OCI-LY1 (cell line): Measurements from ENCODE around the gene RSAD1.

Experiments
- EZH2 ChIP-seq: fragments of 200-600 bp; sonication (generic), shearing (Covaris generic); IDR thresholded peaks from 2 replicates; pipeline ENCODE4 v1.8.0; 2017; ENCODE audit warnings: borderline replicate concordance, mixed run types, mild to moderate bottlenecking, antibody characterized with exemption, low read length, moderate library complexity, mixed read lengths
- TF ChIP-seq, protein P1 (sequence below): fragments of 200-600 bp; sonication (generic), shearing (Covaris generic); IDR thresholded peaks from 2 replicates; pipeline ENCODE4 v1.5.1; 2017; ENCODE audit warnings: mild to moderate bottlenecking, antibody characterized with exemption, low read length, moderate library complexity, mixed read lengths

DNA sequence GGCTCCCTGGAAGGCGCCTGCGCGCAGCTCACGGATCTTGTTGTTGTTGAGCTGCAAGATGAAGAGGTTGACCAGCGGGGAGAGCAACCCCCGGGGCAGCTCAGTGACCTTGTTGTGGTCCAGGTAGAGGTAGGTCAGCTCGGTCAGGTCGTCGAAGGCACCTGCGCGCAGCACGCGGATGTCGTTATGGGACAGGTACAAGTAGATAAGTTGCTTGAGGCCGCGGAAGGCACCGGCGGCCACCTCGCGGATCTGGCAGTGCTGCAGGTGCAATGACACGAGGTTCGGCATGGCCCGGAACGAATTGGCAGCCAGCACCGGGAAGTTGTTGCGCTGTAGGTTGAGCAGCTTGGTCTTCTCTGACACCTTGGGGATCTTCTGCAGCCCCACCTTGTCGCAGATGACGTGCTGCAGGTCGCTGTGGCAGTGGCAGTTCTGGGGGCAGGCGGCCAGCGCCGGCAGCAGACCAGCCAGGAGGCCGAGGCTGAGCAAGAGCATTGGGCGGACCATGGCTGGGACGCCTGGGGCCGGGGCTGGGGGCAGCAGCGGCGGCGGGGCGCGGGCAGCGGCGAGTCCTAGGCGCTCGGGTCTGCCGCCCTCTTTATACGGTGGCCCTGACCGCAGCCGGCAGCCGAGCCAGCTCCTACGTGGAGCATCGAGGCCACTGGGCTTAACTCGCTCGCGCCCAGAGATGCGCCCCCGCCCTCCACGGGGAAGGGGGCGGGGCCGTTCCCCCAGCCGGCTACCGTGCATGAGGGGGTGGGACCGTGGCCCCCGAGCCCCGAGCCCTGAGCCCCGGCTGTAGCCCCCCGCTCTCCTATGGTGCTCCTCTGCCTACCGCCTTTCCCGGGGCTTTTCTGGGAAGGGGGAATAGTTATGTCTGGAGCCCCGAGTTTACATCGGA, 10.1 kb upstream of the RSAD1 start, which contains the start of gene CHAD:
- TF ChIP-seq, protein P1, sequence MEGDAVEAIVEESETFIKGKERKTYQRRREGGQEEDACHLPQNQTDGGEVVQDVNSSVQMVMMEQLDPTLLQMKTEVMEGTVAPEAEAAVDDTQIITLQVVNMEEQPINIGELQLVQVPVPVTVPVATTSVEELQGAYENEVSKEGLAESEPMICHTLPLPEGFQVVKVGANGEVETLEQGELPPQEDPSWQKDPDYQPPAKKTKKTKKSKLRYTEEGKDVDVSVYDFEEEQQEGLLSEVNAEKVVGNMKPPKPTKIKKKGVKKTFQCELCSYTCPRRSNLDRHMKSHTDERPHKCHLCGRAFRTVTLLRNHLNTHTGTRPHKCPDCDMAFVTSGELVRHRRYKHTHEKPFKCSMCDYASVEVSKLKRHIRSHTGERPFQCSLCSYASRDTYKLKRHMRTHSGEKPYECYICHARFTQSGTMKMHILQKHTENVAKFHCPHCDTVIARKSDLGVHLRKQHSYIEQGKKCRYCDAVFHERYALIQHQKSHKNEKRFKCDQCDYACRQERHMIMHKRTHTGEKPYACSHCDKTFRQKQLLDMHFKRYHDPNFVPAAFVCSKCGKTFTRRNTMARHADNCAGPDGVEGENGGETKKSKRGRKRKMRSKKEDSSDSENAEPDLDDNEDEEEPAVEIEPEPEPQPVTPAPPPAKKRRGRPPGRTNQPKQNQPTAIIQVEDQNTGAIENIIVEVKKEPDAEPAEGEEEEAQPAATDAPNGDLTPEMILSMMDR = no peak
- no peak for TF ChIP-seq EZH2
